GM19452 (cell line): Measurements from ENCODE around the gene NSF.
"Not testable (repeated sequence)": the region's sequence is repeated elsewhere in the genome, so short reads cannot be mapped to it uniquely, and the experiment has no call there.

Experiments
- ATAC-seq: cut with Tn5 transposase; IDR thresholded peaks from one replicate; pipeline ENCODE4 v1.9.1; 2021; ENCODE audit not compliant: unreplicated experiment

NSF gene

DNA sequence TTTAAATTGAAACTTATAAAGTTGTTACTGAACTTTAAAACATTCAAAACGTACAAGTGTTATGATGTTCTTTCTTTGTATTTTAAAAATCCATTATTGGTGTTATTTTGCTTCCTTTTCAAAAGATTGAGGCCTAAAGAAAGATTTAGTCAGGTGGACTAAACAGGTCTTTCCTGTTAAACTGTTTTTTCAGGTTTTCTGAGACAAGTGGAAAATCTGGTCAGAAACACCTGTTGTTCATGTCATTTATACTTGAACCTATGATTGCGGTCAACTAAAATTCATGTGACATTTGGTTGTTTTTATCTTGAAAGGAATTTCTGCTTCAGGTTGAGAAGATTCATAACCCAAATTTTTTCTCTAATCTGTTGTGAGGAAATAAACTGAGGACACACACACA lies 108.5 kb downstream of the NSF start:
- ATAC-seq, result not testable (repeated sequence)

DNA sequence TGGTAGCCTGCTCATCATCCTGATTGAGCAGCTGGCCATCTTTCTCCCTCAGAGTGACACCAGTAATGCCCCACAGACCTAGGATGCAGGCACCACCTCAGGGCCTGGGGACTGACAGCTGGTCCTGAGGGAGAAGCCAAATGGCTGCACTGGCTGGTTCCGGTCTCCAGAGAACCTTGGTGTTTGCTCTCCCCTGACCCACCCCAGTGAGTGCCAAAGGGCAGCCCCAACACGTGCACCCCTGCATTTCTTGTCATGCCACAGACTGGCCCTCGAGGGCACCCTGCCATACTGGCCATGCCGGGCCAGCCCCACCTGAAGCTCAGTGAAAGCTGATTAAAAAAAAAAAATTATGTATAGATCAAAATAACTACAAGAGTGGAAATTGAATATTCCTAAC lies 127.5 kb downstream of the NSF start:
- no peak for ATAC-seq

- ATAC-seq, result no peak
Measured at GRCh38 chr17:46719891-46720290, 129.4 kb downstream of the NSF start.

GRCh38 chr17:46720408-46720807 lies 129.9 kb downstream of the NSF start:
- ATAC-seq, result no peak

DNA sequence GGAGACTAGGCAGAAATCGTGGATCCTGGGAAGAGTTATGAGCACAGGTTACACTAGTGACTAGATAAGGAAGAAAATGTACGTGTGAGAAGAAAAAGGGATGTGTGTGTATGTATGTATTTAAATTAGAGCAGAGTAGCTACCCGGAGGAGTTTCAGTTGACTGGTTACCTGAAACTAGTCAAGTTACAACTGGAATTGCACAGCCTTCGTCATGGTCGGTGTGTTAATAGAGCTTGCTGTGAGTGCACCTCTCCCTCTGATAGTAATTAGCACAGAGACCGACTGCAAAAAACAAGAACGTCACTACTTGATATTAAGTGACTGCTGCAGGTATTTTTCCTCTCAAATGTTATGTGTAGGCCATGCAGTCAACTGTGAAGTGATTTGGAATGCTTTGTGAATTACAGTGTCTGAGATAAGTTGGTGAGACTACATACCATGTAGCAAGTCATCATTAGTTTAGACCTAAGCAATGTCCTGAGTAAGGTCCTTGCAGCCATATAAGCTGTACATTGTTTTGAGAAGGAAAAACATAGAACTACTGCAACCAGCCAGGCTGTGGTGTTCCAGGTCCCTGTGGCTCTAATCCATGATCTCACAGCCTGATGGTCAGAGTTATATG lies 132.3 kb downstream of the NSF start:
- no peak for ATAC-seq

- ATAC-seq, result no peak
Measured at GRCh38 chr17:46726206-46726605, 135.7 kb downstream of the NSF start.

GRCh38 chr17:46727572-46728348 lies 137.3 kb downstream of the NSF start:
- no peak for ATAC-seq

DNA sequence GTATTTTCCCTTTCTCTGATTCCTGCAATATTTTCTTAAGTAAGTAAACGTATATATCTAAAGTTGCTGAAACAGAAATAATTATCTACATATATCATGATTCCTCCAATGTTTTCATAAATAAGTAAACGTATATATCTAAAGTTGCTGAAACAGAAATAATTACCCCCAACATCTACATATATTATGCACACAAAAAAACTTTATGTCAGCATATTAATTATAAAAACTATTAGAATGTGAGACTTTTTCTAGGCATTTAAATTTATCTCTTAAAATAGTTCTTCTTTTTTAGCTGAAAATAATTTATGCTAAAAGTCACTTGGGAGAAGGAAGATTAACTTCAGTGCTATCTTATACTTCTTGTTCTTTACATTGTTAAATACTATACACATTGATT lies 139.6 kb downstream of the NSF start:
- ATAC-seq, result no peak

DNA sequence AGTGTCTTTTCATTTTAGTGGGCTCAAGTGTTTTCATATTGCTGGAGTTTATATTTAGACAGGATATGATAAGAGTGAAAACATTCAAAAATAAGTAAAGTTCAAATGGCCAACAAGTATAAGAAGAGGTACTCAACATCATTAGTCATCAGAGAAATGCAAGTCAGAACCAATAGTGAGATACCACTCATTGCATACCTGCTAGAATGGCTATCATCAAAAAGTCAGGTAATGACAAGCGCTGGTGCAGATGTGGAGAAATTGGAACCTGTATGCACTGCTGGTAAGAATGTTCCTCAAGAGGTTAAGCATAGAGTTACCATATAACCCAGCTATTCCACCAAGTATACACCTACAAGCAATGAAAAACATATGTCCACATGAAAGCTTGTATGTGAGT lies 140.2 kb downstream of the NSF start:
- no peak for ATAC-seq

- ATAC-seq, result no peak
Measured at GRCh38 chr17:46732160-46732559, 141.7 kb downstream of the NSF start.

- no peak for ATAC-seq
Measured at GRCh38 chr17:46732754-46733398, 142.4 kb downstream of the NSF start.

GRCh38 chr17:46733837-46734475 lies 143.5 kb downstream of the NSF start:
- no peak for ATAC-seq

DNA sequence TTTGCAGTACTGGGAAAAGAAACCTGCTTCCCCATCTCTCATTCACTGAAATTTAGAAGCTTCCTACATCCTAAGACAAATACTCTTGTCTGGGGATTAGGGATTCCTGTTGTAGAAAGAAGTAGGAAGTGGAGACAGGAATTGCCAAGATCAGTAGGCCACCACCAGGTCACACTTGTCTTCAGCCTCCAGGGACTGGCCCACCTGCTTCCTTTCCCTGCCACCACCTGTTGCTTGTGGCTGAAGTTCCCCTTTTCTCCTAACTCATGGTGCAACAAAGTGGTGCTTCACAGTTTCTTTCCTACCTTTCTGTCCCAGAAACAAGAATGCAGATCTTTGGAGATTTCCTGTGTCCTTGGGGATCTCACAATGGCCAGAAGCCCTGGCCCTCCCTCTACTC lies 145.6 kb downstream of the NSF start:
- no peak for ATAC-seq

DNA sequence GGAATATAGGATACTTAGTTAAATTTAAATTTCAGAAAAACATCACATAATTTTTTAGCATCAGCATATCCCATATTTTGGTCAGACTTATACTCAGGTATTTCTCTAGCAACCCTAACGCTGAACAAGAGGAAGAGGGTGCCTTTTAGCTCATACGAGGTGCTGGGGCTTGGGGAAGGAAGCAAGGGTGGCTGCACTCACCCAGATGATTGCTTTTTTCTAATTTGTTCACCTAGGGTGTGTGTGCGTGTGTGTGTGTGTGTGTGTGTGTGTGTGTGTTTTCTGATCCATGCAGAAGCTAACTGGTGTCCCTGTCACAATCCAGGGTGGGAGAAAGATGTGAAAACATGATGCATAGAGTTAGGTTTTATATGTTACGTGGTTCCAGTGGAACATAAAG lies 146.9 kb downstream of the NSF start:
- ATAC-seq, result no peak

DNA sequence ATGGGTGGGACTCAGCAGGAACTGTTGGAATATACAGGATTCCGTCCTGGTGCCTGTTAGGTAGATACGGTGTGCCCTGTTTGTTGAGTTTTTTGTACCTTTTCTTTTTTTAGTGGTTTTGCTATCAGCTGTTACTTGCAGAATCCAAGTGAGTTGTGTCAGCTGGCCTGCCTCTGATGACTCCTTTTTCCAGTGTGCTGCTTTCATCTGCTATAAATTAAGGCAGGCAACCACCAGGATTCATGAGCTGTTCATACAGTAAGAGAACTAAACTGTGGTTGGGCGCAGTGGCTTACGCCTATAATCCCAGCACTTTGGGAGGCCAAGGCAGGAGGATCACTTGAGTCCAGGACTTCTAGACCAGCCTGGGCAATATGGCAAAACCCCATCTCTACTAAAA lies 148.1 kb downstream of the NSF start:
- no peak for ATAC-seq

GRCh38 chr17:46739982-46740381 lies 149.5 kb downstream of the NSF start:
- no peak for ATAC-seq

- ATAC-seq, result no peak
Measured at GRCh38 chr17:46741122-46741730, 150.8 kb downstream of the NSF start.

GRCh38 chr17:46742565-46743270 lies 152.2 kb downstream of the NSF start:
- no peak for ATAC-seq

DNA sequence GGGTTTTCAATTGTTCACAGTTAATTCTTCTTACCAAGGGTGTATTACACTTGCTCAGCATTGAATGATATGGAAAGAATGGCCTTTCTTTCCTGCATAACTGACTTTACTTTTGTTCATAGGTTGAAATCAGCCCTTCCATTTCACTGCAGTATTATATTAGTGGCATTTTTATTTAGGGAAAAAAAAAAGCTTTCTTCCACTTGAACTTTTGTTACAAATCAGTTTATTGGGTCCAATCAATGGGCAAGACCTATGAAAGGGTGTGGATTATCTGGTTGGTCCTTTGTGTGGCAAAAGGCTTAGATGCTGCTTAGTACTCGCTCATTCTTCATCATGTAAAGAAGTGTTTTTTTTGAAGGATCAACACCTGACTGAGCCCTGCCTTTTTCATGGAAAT lies 154.0 kb downstream of the NSF start:
- ATAC-seq, result no peak

DNA sequence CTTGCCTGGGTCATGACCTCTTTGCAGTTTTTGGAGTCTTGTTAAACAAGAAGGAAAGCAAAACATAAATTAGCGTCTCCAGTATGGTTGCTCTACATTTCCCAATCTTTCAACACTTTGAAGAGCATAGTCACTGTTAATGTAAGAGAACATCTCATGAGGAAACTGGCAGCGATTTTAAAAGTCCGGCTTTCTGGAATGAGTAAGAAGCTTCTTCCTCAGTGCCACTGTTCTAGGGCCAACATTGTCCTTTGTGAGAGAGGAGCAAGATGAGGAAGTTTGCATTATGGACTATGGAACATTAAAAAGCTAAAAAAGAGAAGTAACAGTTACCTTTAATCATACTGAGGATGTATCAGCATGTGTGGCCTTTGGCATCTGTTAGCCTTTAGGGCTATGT lies 154.9 kb downstream of the NSF start:
- no peak for ATAC-seq

- ATAC-seq, result no peak
Measured at GRCh38 chr17:46751425-46751824, 161.0 kb downstream of the NSF start.
